Measurements from ENCODE around the gene SPOCK2. TPM values are rescaled to one million over a fixed set of nuclear protein-coding genes. Genes with fewer than 3 reads are reported as not detected.

The SPOCK2 gene
- polyA plus RNA-seq, 1 donor: 17.4 TPM

- no peaks in the 10 kb centered on the region for H3K9me3 ChIP-seq (ENCODE audit: control insufficient read depth, low read depth, low read length)
- no peak overlapping the region for H3K27ac ChIP-seq (ENCODE audit: low read length)
- no peak overlapping the region for H3K4me3 ChIP-seq (ENCODE audit: low read length)
- no peaks in the 10 kb centered on the region for H3K36me3 ChIP-seq (ENCODE audit: control insufficient read depth, insufficient read depth, low read length)
- H3K4me1 ChIP-seq (ENCODE audit: control insufficient read depth, insufficient read depth, low read length): no peaks in the 10 kb centered on the region
- no peak for DNase-seq
- peaks cover 4% of the 10 kb centered on the region for H3K27me3 ChIP-seq (ENCODE audit: control insufficient read depth, insufficient read depth, low read length)
- WGBS (ENCODE audit: insufficient coverage, low lambda C conversion rate): 80% methylated on average over 2 of the region's 14 CpGs
Measured at GRCh38 chr10:72080042-72080975, 8.0 kb downstream of the SPOCK2 start.

DNA sequence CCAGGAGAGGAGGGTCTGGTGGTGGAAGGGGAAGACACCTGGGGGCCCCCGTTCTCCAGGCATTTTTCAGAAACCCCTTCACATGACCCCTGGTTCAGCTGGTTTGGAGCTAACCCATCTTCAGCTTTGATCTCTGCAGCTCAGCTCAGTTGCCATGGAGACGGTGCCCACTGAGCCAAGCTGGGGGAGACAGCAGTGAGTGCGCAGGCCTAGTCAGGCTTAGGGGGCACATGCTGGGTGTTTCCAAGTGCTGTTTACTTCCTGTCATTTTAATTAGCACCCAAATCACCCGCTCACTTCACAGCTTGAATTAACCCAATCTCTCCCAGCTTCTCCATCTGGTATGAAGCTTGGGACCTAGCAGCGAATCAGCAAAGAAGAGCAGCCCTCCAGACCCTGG is 9.0 kb downstream of the SPOCK2 start:
- Histone ChIP-seq H3K4me1 (ENCODE audit: control insufficient read depth, insufficient read depth, low read length) (no peaks in the 10 kb centered on the region), H3K36me3 (ENCODE audit: control insufficient read depth, insufficient read depth, low read length) (no peaks in the 10 kb centered on the region), H3K4me3 (ENCODE audit: low read length) (no peak overlapping the region), H3K27me3 (ENCODE audit: control insufficient read depth, insufficient read depth, low read length) (no peaks in the 10 kb centered on the region), H3K27ac (ENCODE audit: low read length) (no peak overlapping the region), H3K9me3 (ENCODE audit: control insufficient read depth, low read depth, low read length) (no peaks in the 10 kb centered on the region)
- WGBS (ENCODE audit: insufficient coverage, low lambda C conversion rate): no CpG with 5 or more reads among the region's 5 CpGs
- DNase-seq: no peak

- no peaks in the 10 kb centered on the region for H3K27me3 ChIP-seq (ENCODE audit: control insufficient read depth, insufficient read depth, low read length)
- no peaks in the 10 kb centered on the region for H3K36me3 ChIP-seq (ENCODE audit: control insufficient read depth, insufficient read depth, low read length)
- H3K27ac ChIP-seq (ENCODE audit: low read length): no peak overlapping the region
- H3K4me3 ChIP-seq (ENCODE audit: low read length): no peak overlapping the region
- no peaks in the 10 kb centered on the region for H3K9me3 ChIP-seq (ENCODE audit: control insufficient read depth, low read depth, low read length)
- no CpG with 5 or more reads among the region's 20 CpGs for WGBS (ENCODE audit: insufficient coverage, low lambda C conversion rate)
- no peaks in the 10 kb centered on the region for H3K4me1 ChIP-seq (ENCODE audit: control insufficient read depth, insufficient read depth, low read length)
- DNase-seq: no peak
Measured at GRCh38 chr10:72077275-72077990, 10.9 kb downstream of the SPOCK2 start.

GRCh38 chr10:72076756-72077155 is 11.6 kb downstream of the SPOCK2 start:
- no peak for DNase-seq
- H3K4me3 ChIP-seq (ENCODE audit: low read length): no peak overlapping the region
- no peaks in the 10 kb centered on the region for H3K4me1 ChIP-seq (ENCODE audit: control insufficient read depth, insufficient read depth, low read length)
- no peaks in the 10 kb centered on the region for H3K27me3 ChIP-seq (ENCODE audit: control insufficient read depth, insufficient read depth, low read length)
- no peak overlapping the region for H3K27ac ChIP-seq (ENCODE audit: low read length)
- H3K9me3 ChIP-seq (ENCODE audit: control insufficient read depth, low read depth, low read length): no peaks in the 10 kb centered on the region
- H3K36me3 ChIP-seq (ENCODE audit: control insufficient read depth, insufficient read depth, low read length): no peaks in the 10 kb centered on the region
- no CpG with 5 or more reads among the region's 5 CpGs for WGBS (ENCODE audit: insufficient coverage, low lambda C conversion rate)

DNA sequence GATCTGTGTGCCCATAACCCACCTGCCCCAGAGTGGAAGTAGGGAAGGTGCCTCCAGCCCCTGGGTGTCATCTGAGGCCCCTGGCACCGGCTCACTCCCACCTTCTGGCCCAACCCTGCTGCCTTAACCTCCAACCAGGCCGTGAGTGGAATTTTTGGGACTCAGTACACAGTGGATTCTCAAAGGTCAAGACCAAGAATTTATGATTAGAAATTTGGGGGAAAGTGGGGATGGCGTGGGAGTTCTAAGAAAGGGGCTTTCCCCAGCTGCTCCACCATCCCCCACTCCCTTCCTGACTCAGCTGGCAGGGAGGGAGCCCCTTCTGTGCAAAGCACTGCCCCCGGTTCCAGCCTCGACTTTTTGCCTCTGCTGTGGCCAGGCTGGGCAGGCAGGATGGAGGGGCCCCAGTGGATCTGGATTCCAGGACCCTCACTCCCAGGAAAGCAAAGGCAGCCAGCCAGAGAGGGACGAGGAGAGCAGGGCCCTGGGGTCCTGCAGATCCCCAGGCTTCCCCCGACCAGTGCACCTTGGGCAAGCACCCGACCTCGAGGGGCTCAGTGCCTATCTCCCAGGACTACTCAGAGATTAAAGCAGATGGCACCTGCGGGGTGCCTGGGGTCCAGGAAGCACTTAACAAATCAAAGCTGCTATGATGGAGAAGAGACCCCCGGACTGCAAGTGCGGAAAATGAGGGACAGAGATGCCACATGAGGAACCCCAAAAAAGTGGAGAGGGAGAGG is 12.8 kb downstream of the SPOCK2 start:
- no CpG with 5 or more reads among the region's 12 CpGs for WGBS (ENCODE audit: insufficient coverage, low lambda C conversion rate)
- no peak for DNase-seq

GRCh38 chr10:72074574-72075375 is 13.6 kb downstream of the SPOCK2 start:
- Histone ChIP-seq H3K9me3 (ENCODE audit: control insufficient read depth, low read depth, low read length) (no peaks in the 10 kb centered on the region), H3K36me3 (ENCODE audit: control insufficient read depth, insufficient read depth, low read length) (no peaks in the 10 kb centered on the region), H3K4me3 (ENCODE audit: low read length) (no peak overlapping the region), H3K4me1 (ENCODE audit: control insufficient read depth, insufficient read depth, low read length) (no peaks in the 10 kb centered on the region), H3K27ac (ENCODE audit: low read length) (no peak overlapping the region), H3K27me3 (ENCODE audit: control insufficient read depth, insufficient read depth, low read length) (no peaks in the 10 kb centered on the region)
- no peak for DNase-seq
- 80% methylated on average over 1 of the region's 18 CpGs for WGBS (ENCODE audit: insufficient coverage, low lambda C conversion rate)

More for the DNA sequence above, 12.8 kb downstream of the SPOCK2 start:
- Histone ChIP-seq H3K4me3 (ENCODE audit: low read length) (no peak overlapping the region), H3K27me3 (ENCODE audit: control insufficient read depth, insufficient read depth, low read length) (no peaks in the 10 kb centered on the region), H3K27ac (ENCODE audit: low read length) (no peak overlapping the region), H3K4me1 (ENCODE audit: control insufficient read depth, insufficient read depth, low read length) (no peaks in the 10 kb centered on the region), H3K36me3 (ENCODE audit: control insufficient read depth, insufficient read depth, low read length) (no peaks in the 10 kb centered on the region), H3K9me3 (ENCODE audit: control insufficient read depth, low read depth, low read length) (no peaks in the 10 kb centered on the region)

DNA sequence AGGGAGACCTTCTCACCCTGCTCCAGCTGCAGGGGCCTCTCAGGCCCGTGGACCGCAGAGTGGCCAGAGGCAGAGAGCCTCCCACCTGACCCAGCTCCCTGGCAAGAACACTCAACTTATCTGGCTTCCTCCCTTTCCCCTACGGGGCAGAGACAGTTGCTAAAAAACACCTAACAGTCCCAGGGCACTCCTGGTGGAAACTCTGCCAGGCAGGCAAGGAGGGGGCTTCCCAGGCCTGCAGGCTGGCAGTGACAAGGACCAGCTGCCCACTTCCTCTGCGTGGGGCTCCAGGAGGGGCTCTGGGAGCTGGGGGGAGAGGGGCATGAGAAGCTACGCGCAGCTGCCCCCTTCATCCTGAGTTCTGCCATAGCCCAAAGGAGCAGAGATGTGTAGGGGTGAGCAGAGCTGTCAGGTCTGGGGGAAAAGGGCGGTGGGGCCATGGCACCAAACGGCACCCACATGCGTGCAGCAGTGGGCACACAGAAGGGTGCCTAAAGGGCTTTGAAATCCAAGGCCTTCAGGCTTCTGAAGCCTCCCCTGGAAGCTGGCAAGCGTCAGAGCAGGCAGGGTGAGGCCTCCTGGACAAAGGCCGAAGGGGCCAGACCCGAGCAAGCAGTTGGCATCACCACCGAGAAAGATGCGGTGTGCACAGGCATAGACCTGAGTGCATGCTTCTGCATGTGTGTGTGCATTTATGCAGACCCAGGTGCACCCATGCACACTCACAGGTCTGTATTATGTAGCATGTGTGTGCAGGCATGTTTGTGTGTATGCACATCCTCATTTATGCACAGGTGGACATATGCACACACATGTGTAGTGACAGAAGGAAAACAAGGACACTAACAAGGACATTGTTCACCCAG is 14.4 kb downstream of the SPOCK2 start:
- Histone ChIP-seq H3K27me3 (ENCODE audit: control insufficient read depth, insufficient read depth, low read length) (no peaks in the 10 kb centered on the region), H3K36me3 (ENCODE audit: control insufficient read depth, insufficient read depth, low read length) (no peaks in the 10 kb centered on the region), H3K27ac (ENCODE audit: low read length) (no peak overlapping the region), H3K9me3 (ENCODE audit: control insufficient read depth, low read depth, low read length) (no peaks in the 10 kb centered on the region), H3K4me1 (ENCODE audit: control insufficient read depth, insufficient read depth, low read length) (no peaks in the 10 kb centered on the region), H3K4me3 (ENCODE audit: low read length) (no peak overlapping the region)
- no CpG with 5 or more reads among the region's 14 CpGs for WGBS (ENCODE audit: insufficient coverage, low lambda C conversion rate)
- DNase-seq: no peak

DNA sequence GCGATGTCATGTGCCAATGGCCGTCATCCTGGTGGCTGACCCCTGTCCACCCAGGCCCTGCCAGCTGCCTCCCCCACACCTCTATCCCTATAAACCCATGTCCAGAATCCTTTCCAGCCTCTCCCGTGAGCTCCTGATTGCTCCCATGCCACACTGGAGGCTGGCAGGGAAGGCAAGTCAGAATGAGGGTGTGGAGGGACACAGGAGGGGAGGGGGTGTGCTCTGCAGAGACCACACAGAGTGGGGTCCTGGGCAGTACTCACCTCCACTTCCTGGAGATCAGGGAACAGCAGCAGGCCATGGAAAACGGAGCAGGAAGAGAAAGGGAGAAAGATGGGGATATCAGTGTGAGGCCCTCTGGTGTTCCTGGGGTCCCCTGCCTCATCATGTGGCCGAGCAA is 15.7 kb downstream of the SPOCK2 start:
- Histone ChIP-seq H3K27me3 (ENCODE audit: control insufficient read depth, insufficient read depth, low read length) (no peaks in the 10 kb centered on the region), H3K9me3 (ENCODE audit: control insufficient read depth, low read depth, low read length) (no peaks in the 10 kb centered on the region), H3K36me3 (ENCODE audit: control insufficient read depth, insufficient read depth, low read length) (no peaks in the 10 kb centered on the region), H3K4me3 (ENCODE audit: low read length) (no peak overlapping the region), H3K4me1 (ENCODE audit: control insufficient read depth, insufficient read depth, low read length) (no peaks in the 10 kb centered on the region), H3K27ac (ENCODE audit: low read length) (no peak overlapping the region)
- WGBS (ENCODE audit: insufficient coverage, low lambda C conversion rate): no CpG with 5 or more reads among the region's 5 CpGs
- no peak for DNase-seq

DNA sequence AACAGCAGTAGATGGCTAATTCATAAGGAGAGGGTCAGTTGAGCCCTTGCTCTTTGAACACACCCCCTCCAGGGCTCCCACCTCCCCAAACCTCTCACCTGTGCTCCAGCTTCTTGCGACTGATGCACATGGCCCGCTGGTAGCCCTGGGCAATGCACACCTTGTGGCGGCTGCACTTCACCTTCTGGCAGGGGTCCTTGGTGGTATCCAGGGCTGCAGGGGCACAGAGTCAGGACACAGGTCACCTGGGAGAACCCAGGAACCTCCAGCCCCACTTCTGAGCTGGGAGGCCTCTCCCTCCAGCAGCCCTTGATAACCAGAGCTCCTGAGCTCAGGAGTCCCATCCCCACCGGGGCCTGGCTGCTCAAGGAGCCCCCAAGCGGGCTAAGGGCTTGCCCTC is 16.3 kb downstream of the SPOCK2 start:
- Histone ChIP-seq H3K27ac (ENCODE audit: low read length) (no peak overlapping the region), H3K9me3 (ENCODE audit: control insufficient read depth, low read depth, low read length) (no peaks in the 10 kb centered on the region), H3K4me3 (ENCODE audit: low read length) (no peak overlapping the region), H3K36me3 (ENCODE audit: control insufficient read depth, insufficient read depth, low read length) (no peaks in the 10 kb centered on the region), H3K27me3 (ENCODE audit: control insufficient read depth, insufficient read depth, low read length) (no peaks in the 10 kb centered on the region), H3K4me1 (ENCODE audit: control insufficient read depth, insufficient read depth, low read length) (no peaks in the 10 kb centered on the region)
- DNase-seq: no peak
- no CpG with 5 or more reads among the region's 5 CpGs for WGBS (ENCODE audit: insufficient coverage, low lambda C conversion rate)
